Progenitor cell of endocrine pancreas (in vitro differentiated cells): ENCODE results near the gene SMCO3. TPM values are rescaled to one million over a fixed set of nuclear protein-coding genes. Genes with fewer than 3 reads are reported as not detected.
A peak's percentile ranks its signal among the peaks of the same experiment; 100 is the strongest.

Experiments
- DNase-seq: peaks from one replicate; pipeline ENCODE4 v3.0.0; 2021; ENCODE audit warnings: low spot score; ENCODE audit not compliant: unreplicated experiment
- H3K27ac Mint-ChIP-seq: 2 replicates; pipeline ENCODE4 v1.8.0; 2021; ENCODE audit warnings: mild to moderate bottlenecking, moderate library complexity, mixed read lengths
- H3K27me3 Mint-ChIP-seq: 2 replicates; pipeline ENCODE4 v1.8.0; 2021; ENCODE audit warnings: mixed read lengths
- H3K36me3 Mint-ChIP-seq: 2 replicates; pipeline ENCODE4 v1.8.0; 2022; ENCODE audit warnings: mixed read lengths; ENCODE audit not compliant: insufficient read depth
- H3K4me1 Mint-ChIP-seq: 2 replicates; pipeline ENCODE4 v1.8.0; 2021; ENCODE audit warnings: low read depth, mixed read lengths
- H3K4me3 Mint-ChIP-seq: 2 replicates; pipeline ENCODE4 v1.8.0; 2021; ENCODE audit warnings: low read depth, mild to moderate bottlenecking, moderate library complexity, mixed read lengths
- H3K9me3 Mint-ChIP-seq: 2 replicates; pipeline ENCODE4 v1.8.0; 2021; ENCODE audit warnings: low read depth, mixed read lengths
- total RNA-seq: library from RNA; stranded (reverse); gene quantifications from 2 replicates; pipeline ENCODE4 v1.2.1, GENCODE V29; 2021
- TF ChIP-seq, protein P1 (sequence below): fragments of 200-600 bp; sonication (generic); IDR thresholded peaks from one replicate; pipeline ENCODE4 v1.5.0; 2021; ENCODE audit warnings: antibody characterized with exemption, mild to moderate bottlenecking; ENCODE audit not compliant: unreplicated experiment

Gene SMCO3
- total RNA-seq, 1 donor from 2014 or later = not detected

DNA sequence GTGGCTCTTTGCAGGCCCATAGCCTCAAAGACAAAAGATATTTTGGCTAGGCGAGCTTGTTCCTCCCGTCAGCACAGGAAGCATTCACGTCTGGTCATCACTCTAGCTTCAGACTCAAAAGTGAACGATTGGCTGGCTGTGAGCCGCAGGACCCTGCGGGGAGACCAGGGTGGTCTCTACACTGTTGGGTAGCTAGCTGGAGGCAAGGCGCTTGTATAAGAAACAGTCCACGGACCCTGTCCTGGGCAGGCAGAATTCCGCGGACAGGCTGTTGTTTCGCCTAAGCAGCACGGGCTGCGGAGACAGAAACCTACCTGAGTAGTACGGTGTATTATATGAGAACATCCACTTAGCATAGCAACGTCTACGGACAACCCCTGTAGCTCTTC is 40.3 kb downstream of the SMCO3 start:
- peaks cover 54% of the 10 kb centered on the region for H3K4me1 Mint-ChIP-seq
- TF ChIP-seq, protein P1, sequence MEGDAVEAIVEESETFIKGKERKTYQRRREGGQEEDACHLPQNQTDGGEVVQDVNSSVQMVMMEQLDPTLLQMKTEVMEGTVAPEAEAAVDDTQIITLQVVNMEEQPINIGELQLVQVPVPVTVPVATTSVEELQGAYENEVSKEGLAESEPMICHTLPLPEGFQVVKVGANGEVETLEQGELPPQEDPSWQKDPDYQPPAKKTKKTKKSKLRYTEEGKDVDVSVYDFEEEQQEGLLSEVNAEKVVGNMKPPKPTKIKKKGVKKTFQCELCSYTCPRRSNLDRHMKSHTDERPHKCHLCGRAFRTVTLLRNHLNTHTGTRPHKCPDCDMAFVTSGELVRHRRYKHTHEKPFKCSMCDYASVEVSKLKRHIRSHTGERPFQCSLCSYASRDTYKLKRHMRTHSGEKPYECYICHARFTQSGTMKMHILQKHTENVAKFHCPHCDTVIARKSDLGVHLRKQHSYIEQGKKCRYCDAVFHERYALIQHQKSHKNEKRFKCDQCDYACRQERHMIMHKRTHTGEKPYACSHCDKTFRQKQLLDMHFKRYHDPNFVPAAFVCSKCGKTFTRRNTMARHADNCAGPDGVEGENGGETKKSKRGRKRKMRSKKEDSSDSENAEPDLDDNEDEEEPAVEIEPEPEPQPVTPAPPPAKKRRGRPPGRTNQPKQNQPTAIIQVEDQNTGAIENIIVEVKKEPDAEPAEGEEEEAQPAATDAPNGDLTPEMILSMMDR = no peak
- no peaks in the 10 kb centered on the region for H3K27me3 Mint-ChIP-seq
- peak; percentile 38 for DNase-seq
- peaks cover 2% of the 10 kb centered on the region for H3K36me3 Mint-ChIP-seq
- H3K27ac Mint-ChIP-seq = peak overlapping the region; percentile 98
- H3K4me3 Mint-ChIP-seq = peak overlapping the region; percentile 97
- H3K9me3 Mint-ChIP-seq = no peaks in the 10 kb centered on the region

- no peaks in the 10 kb centered on the region for H3K9me3 Mint-ChIP-seq
- TF ChIP-seq, protein P1 = no peak
- H3K36me3 Mint-ChIP-seq = peaks cover 3% of the 10 kb centered on the region
- no peak for DNase-seq
- peak overlapping the region; percentile 97 for H3K4me3 Mint-ChIP-seq
- H3K27me3 Mint-ChIP-seq = no peaks in the 10 kb centered on the region
- H3K4me1 Mint-ChIP-seq = peaks cover 51% of the 10 kb centered on the region
- H3K27ac Mint-ChIP-seq = peak overlapping the region; percentile 47
Measured at GRCh38 chr12:14772946-14773345, 41.0 kb downstream of the SMCO3 start.

- H3K4me3 Mint-ChIP-seq = peak overlapping the region; percentile 96
- no peaks in the 10 kb centered on the region for H3K27me3 Mint-ChIP-seq
- H3K4me1 Mint-ChIP-seq = peaks cover 41% of the 10 kb centered on the region
- peaks cover 15% of the 10 kb centered on the region for H3K36me3 Mint-ChIP-seq
- TF ChIP-seq, protein P1 = no peak
- peak overlapping the region; percentile 96 for H3K27ac Mint-ChIP-seq
- H3K9me3 Mint-ChIP-seq = peaks cover 6% of the 10 kb centered on the region
- no peak for DNase-seq
Measured at GRCh38 chr12:14771651-14772137, 42.3 kb downstream of the SMCO3 start.

- peak overlapping the region; percentile 98 for H3K27ac Mint-ChIP-seq
- TF ChIP-seq, protein P1 = no peak
- H3K9me3 Mint-ChIP-seq = peaks cover 12% of the 10 kb centered on the region
- peaks cover 31% of the 10 kb centered on the region for H3K4me1 Mint-ChIP-seq
- H3K27me3 Mint-ChIP-seq = no peaks in the 10 kb centered on the region
- H3K4me3 Mint-ChIP-seq = peak overlapping the region; percentile 96
- H3K36me3 Mint-ChIP-seq = peaks cover 21% of the 10 kb centered on the region
- DNase-seq = peak; percentile 93
Measured at GRCh38 chr12:14770496-14771461, 43.2 kb downstream of the SMCO3 start.

DNA sequence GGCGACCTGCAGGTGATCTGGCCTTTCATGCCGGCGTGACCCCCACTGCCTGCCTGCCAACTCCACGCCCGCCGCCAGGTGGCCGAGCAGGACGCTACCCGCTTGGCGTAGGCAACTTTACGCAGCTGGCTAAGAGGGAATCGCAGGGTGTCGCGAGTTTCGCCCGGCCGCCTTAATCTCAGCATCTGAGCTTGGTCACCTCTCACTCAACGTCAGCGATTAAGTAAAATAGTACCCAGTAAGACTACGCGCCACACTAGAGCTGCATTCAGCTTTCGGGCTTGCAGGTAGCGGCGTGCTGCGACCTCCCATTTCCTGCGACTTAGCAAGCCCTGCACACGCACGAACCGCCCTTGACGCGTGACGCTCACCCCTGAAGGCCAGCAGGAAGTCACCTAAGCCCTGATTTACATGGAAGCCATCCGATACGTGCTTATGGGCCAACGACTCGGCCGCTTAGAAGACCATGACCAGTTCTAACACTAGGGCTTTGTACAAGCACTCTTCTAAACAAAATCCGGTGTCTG is 44.0 kb downstream of the SMCO3 start:
- peak; percentile 93 for DNase-seq
- peak overlapping the region; percentile 98 for H3K27ac Mint-ChIP-seq
- TF ChIP-seq, protein P1 = peak; percentile 78
- no peaks in the 10 kb centered on the region for H3K27me3 Mint-ChIP-seq
- H3K4me1 Mint-ChIP-seq = peaks cover 24% of the 10 kb centered on the region
- H3K36me3 Mint-ChIP-seq = peaks cover 28% of the 10 kb centered on the region
- peak overlapping the region; percentile 96 for H3K4me3 Mint-ChIP-seq
- peaks cover 19% of the 10 kb centered on the region for H3K9me3 Mint-ChIP-seq
